Measurements from ENCODE around the gene PHF13.

GRCh38 chr1:6582370-6582769, 31.2 kb upstream of the PHF13 start:
- TF ChIP-seq CTCF (IDR thresholded peaks at IDR 0.05): no peak
- no peak for TF ChIP-seq EP300 (IDR thresholded peaks at IDR 0.05)
- TF ChIP-seq POLR2A (IDR thresholded peaks at IDR 0.05): no peak
- no peak for TF ChIP-seq POLR2AphosphoS5 (IDR thresholded peaks at IDR 0.05)

Data from gastroesophageal sphincter (tissue), 3 donors.